GM23338 (cell line): ENCODE data around the gene RCOR3. TPM values are rescaled to one million over a fixed set of nuclear protein-coding genes. Genes with fewer than 3 reads are reported as not detected.

Source experiments
- ATAC-seq: fragments of 200-7000 bp; cut with Tn5 transposase; 3 replicates; pipeline ENCODE4 v1.9.1; 2020
- DNase-seq: peaks from one replicate; pipeline ENCODE4 v3.0.0-alpha.2; 2015; ENCODE audit warnings: low spot score
- H2AFZ ChIP-seq: fragments of 200-600 bp; sonication (generic); 2 replicates; pipeline ENCODE4 v1.8.0; 2016; ENCODE audit warnings: antibody characterized with exemption, mild to moderate bottlenecking, moderate library complexity
- H3F3A ChIP-seq: fragments of 200-600 bp; sonication (generic); replicated peaks from 2 replicates; pipeline ENCODE4 v1.8.0; 2017; ENCODE audit warnings: antibody characterized with exemption, mixed run types, low read depth
- H3K27ac ChIP-seq: fragments of 200-600 bp; sonication (generic); 2 replicates; pipeline ENCODE4 v1.6.1; 2016; ENCODE audit warnings: low read depth
- H3K27me3 ChIP-seq: fragments of 200-600 bp; sonication (generic); 2 replicates; pipeline ENCODE4 v1.8.0; 2016; ENCODE audit warnings: mild to moderate bottlenecking, mixed run types, moderate library complexity; ENCODE audit not compliant: insufficient read depth
- H3K36me3 ChIP-seq: fragments of 200-600 bp; sonication (generic); 2 replicates; pipeline ENCODE4 v1.8.0; 2016; ENCODE audit warnings: mild to moderate bottlenecking; ENCODE audit not compliant: insufficient read depth
- H3K4me1 ChIP-seq: fragments of 200-600 bp; sonication (generic); 2 replicates; pipeline ENCODE4 v1.8.0; 2016; ENCODE audit warnings: mild to moderate bottlenecking, moderate library complexity; ENCODE audit not compliant: insufficient read depth
- H3K4me2 ChIP-seq: fragments of 200-600 bp; sonication (generic); 2 replicates; pipeline ENCODE4 v1.7.1; 2017; ENCODE audit warnings: mixed run types
- H3K4me3 ChIP-seq: fragments of 200-600 bp; sonication (generic); 2 replicates; pipeline ENCODE4 v1.6.1; 2016; ENCODE audit warnings: mixed run types
- H3K79me2 ChIP-seq: fragments of 200-600 bp; sonication (generic); replicated peaks from 2 replicates; pipeline ENCODE4 v1.8.0; 2017; ENCODE audit warnings: mild to moderate bottlenecking; ENCODE audit not compliant: insufficient read depth
- H3K9me2 ChIP-seq: fragments of 200-600 bp; sonication (generic); 2 replicates; pipeline ENCODE4 v1.8.0; 2017; ENCODE audit not compliant: insufficient read depth
- H4K20me1 ChIP-seq: fragments of 200-600 bp; sonication (generic); replicated peaks from 2 replicates; pipeline ENCODE4 v1.8.0; 2017; ENCODE audit warnings: mild to moderate bottlenecking; ENCODE audit not compliant: insufficient read depth
- H3K27ac Mint-ChIP-seq: 2 replicates; pipeline ENCODE4 v1.8.0; 2020; ENCODE audit warnings: inconsistent platforms, mild to moderate bottlenecking, moderate library complexity, mixed read lengths
- H3K27me3 Mint-ChIP-seq: 3 replicates; pipeline ENCODE4 v1.8.0; 2022; ENCODE audit warnings: low read depth, mild to moderate bottlenecking, moderate library complexity, mixed read lengths, inconsistent platforms; ENCODE audit not compliant: insufficient read depth, poor library complexity
- H3K36me3 Mint-ChIP-seq: 3 replicates; pipeline ENCODE4 v1.8.0; 2021; ENCODE audit warnings: low read depth, mild to moderate bottlenecking, inconsistent platforms, moderate library complexity, mixed read lengths
- H3K4me1 Mint-ChIP-seq: 3 replicates; pipeline ENCODE4 v1.8.0; 2020; ENCODE audit warnings: mild to moderate bottlenecking, inconsistent platforms, mixed read lengths
- H3K4me3 Mint-ChIP-seq: 3 replicates; pipeline ENCODE4 v1.8.0; 2021; ENCODE audit warnings: moderate library complexity, mild to moderate bottlenecking, inconsistent platforms, mixed read lengths
- H3K9me3 Mint-ChIP-seq: 3 replicates; pipeline ENCODE4 v1.8.0; 2020; ENCODE audit warnings: moderate library complexity, mild to moderate bottlenecking, inconsistent platforms, mixed read lengths
- CREB1 ChIP-seq: fragments of 250-450 bp; sonication (Bioruptor Pico); IDR thresholded peaks from 2 replicates; pipeline ENCODE4 v1.5.0; 2020; ENCODE audit warnings: low read depth, mild to moderate bottlenecking, moderate library complexity
- CTCF ChIP-seq, 2 experiments: fragments of 200-600 bp in 1 of 2; sonication (generic) in 1 of 2; conservative IDR thresholded peaks; 2 replicates each; pipeline versions ENCODE4 v1.5.1 to v1.6.1; 2016 to 2017; ENCODE audit warnings: antibody characterized with exemption in 2 of 2, low read depth in 2 of 2, mild to moderate bottlenecking in 2 of 2, moderate library complexity in 1 of 2
- EZH2 ChIP-seq: fragments of 200-600 bp; sonication (generic); IDR thresholded peaks from one replicate; pipeline ENCODE4 v1.8.0; 2017; ENCODE audit warnings: antibody characterized with exemption, mild to moderate bottlenecking, low read depth; ENCODE audit not compliant: unreplicated experiment
- EZH2phosphoT487 ChIP-seq: fragments of 200-600 bp; sonication (generic); IDR thresholded peaks from one replicate; pipeline ENCODE4 v1.8.1; 2018; ENCODE audit warnings: antibody characterized with exemption; ENCODE audit not compliant: unreplicated experiment
- JUNB ChIP-seq: IDR thresholded peaks from one replicate; pipeline ENCODE4 v1.6.1; 2016; ENCODE audit warnings: antibody characterized with exemption; ENCODE audit not compliant: unreplicated experiment
- NANOG ChIP-seq: IDR thresholded peaks from 2 replicates; pipeline ENCODE4 v1.6.1; 2016; ENCODE audit warnings: antibody characterized with exemption, borderline replicate concordance
- POLR2AphosphoS5 ChIP-seq: IDR thresholded peaks from 2 replicates; pipeline ENCODE4 v1.6.1; 2016; ENCODE audit warnings: antibody characterized with exemption, low read depth
- ZNF114 ChIP-seq: fragments of 250-450 bp; sonication (Bioruptor Pico); IDR thresholded peaks from 2 replicates; pipeline ENCODE4 v1.5.0; 2020; ENCODE audit warnings: mild to moderate bottlenecking, moderate library complexity
- ZNF331 ChIP-seq: fragments of 250-450 bp; sonication (Bioruptor Pico); IDR thresholded peaks from 2 replicates; pipeline ENCODE4 v1.5.0; 2020; ENCODE audit warnings: low read depth, mild to moderate bottlenecking, moderate library complexity
- ZNF462 ChIP-seq: fragments of 250-450 bp; sonication (Bioruptor Pico); IDR thresholded peaks from 2 replicates; pipeline ENCODE4 v1.5.0; 2020; ENCODE audit warnings: mild to moderate bottlenecking, moderate library complexity
- polyA plus RNA-seq: library from polyadenylated mRNA; unstranded; fragments of >200 nt; fragmentation: Nextera tagmentation; extraction: Ambion mirVana; gene quantifications from 2 replicates; pipeline ENCODE4 v1.2.1, GENCODE V29; 2016
- total RNA-seq: library from RNA; depleted of rRNA; stranded (reverse); fragments of >200 nt; shearing (Covaris generic); gene quantifications from 2 replicates; pipeline ENCODE4 v1.2.3, GENCODE V29; 2014

The RCOR3 gene
- total and polyA plus RNA-seq, 2 experiments from 2014 or later = 19.4 to 26.2 TPM

- no peak overlapping the region for H3K4me3 ChIP-seq
- no peaks in the 10 kb centered on the region for H3K27me3 ChIP-seq
- H3K4me1 ChIP-seq = no peaks in the 10 kb centered on the region
- H3K36me3 ChIP-seq = no peaks in the 10 kb centered on the region
- H3K9me2 ChIP-seq = no peaks in the 10 kb centered on the region
- no peaks in the 10 kb centered on the region for H3K79me2 ChIP-seq
- peaks cover 18% of the 10 kb centered on the region for H3K9me3 Mint-ChIP-seq
- no peak overlapping the region for H3K4me3 Mint-ChIP-seq
- H3K27ac Mint-ChIP-seq = no peak overlapping the region
- H3K4me1 Mint-ChIP-seq = no peaks in the 10 kb centered on the region
- no peak overlapping the region for H3K4me2 ChIP-seq
- H2AFZ ChIP-seq = no peak overlapping the region
- H3K27me3 Mint-ChIP-seq = peaks cover 2% of the 10 kb centered on the region
- no peak for ATAC-seq
- H4K20me1 ChIP-seq = no peaks in the 10 kb centered on the region; the same call in 1 of the 2 replicates
- DNase-seq = no peak
- no peak overlapping the region for H3K27ac ChIP-seq
- H3F3A ChIP-seq = no peaks in the 10 kb centered on the region
- TF ChIP-seq ZNF114 (CRISPR knock-in tag) = no peak
- TF ChIP-seq EZH2 = no peak
- TF ChIP-seq JUNB = no peak
- TF ChIP-seq CREB1 (CRISPR knock-in tag) = no peak
- no peak for TF ChIP-seq CTCF (conservative IDR thresholded peaks at IDR 0.05; ENCODE audit: low read depth in 2 of 2)
- no peak for TF ChIP-seq POLR2AphosphoS5
- TF ChIP-seq ZNF331 = no peak
- peaks cover 30% of the 10 kb centered on the region for H3K36me3 Mint-ChIP-seq
Observed at GRCh38 chr1:211355873-211356272, 96.7 kb downstream of the RCOR3 start.

GRCh38 chr1:211356723-211357407, 97.7 kb downstream of the RCOR3 start:
- H3K36me3 ChIP-seq = no peaks in the 10 kb centered on the region
- Mint-ChIP-seq H3K4me3 (no peak overlapping the region), H3K9me3 (peaks cover 9% of the 10 kb centered on the region), H3K36me3 (peaks cover 22% of the 10 kb centered on the region), H3K27me3 (peaks cover under 1% of the 10 kb centered on the region), H3K4me1 (no peaks in the 10 kb centered on the region), H3K27ac (no peak overlapping the region)
- no peak overlapping the region for H3K4me3 ChIP-seq
- no peak overlapping the region for H3K4me2 ChIP-seq
- DNase-seq = no peak
- H3K27ac ChIP-seq = no peak overlapping the region
- H3K79me2 ChIP-seq = no peaks in the 10 kb centered on the region
- no peaks in the 10 kb centered on the region for H3K27me3 ChIP-seq
- H2AFZ ChIP-seq = no peak overlapping the region
- no peak for ATAC-seq
- H3F3A ChIP-seq = no peaks in the 10 kb centered on the region
- no peaks in the 10 kb centered on the region for H3K9me2 ChIP-seq
- no peaks in the 10 kb centered on the region; the same call in 1 of the 2 replicates for H4K20me1 ChIP-seq
- no peaks in the 10 kb centered on the region for H3K4me1 ChIP-seq
- TF ChIP-seq CREB1 (CRISPR knock-in tag) = no peak
- TF ChIP-seq ZNF462 = no peak
- TF ChIP-seq EZH2phosphoT487 = no peak
- no peak for TF ChIP-seq CTCF (conservative IDR thresholded peaks at IDR 0.05; ENCODE audit: low read depth in 2 of 2)
- no peak for TF ChIP-seq EZH2
- TF ChIP-seq ZNF114 (CRISPR knock-in tag) = no peak
- no peak for TF ChIP-seq NANOG
